Measurements from ENCODE around the gene PRR30. TPM values are rescaled to one million over a fixed set of nuclear protein-coding genes. Genes with fewer than 3 reads are reported as not detected.

PRR30 gene
- total and polyA plus RNA-seq, 10 of the 15 experiments (the other 5 are each of a cell fraction or from before 2014, with no cell fraction given): not detected

DNA sequence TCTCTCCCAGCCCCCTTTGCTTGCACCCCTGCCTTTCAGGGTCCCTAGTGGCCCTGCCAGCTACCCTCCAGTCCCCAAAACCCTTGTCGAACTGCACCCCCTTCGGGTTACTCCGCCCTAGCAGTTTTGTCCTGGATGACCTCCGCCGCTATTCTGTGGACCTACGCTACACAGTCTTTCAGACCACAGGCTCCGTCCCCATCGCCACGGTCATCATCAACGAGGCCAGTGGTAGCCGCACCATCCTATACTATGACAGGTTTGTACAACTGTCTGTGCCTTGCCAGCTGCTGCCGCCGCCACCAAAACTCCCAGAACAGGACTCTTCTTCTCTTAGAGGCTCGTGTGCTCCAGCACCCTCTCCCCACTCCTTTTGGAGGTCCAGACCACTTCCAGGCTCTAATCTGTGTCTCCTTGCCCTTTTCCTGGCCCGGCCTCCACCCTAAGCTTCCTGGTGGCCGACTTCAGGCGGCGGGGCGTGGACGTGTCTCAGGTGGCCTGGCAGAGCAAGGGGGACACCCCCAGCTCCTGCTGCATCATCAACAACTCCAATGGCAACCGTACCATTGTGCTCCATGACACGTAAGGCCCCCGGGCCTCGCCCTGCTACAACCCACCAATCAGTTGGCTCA is 44.7 kb downstream of the PRR30 start:
- Histone ChIP-seq H3K9me3 (replicated peaks; ENCODE audit: control insufficient read depth, insufficient read depth, low read length) (no peaks in the 10 kb centered on the region), H2AFZ (ENCODE audit: control insufficient read depth, low read depth, low read length) (no peak overlapping the region), H3K79me2 (ENCODE audit: control insufficient read depth, insufficient read depth, low read length) (no peaks in the 10 kb centered on the region), H3K27ac (ENCODE audit: control insufficient read depth, insufficient read depth) (no peak overlapping the region), H3K4me1 (ENCODE audit: control insufficient read depth, insufficient read depth, low read length) (no peaks in the 10 kb centered on the region; the same call in 1 of the 2 replicates), H4K20me1 (ENCODE audit: control insufficient read depth, insufficient read depth) (no peaks in the 10 kb centered on the region), H3K27me3 (replicated peaks in 1 of 2; ENCODE audit: control insufficient read depth in 2 of 2, insufficient read depth in 2 of 2, low read length in 1 of 2) (no peaks in the 10 kb centered on the region), H3K4me2 (ENCODE audit: control insufficient read depth, insufficient read depth) (no peak overlapping the region), H3K4me3 (no peak overlapping the region), H3K9ac (ENCODE audit: control insufficient read depth, insufficient read depth, low read length) (no peak overlapping the region), H3K36me3 (ENCODE audit: control insufficient read depth in 2 of 2, insufficient read depth in 2 of 2, low read length in 1 of 2) (no peaks in the 10 kb centered on the region; a peak in 1 of 4 replicates)
- WGBS (ENCODE audit: insufficient coverage, insufficient replicate concordance, low lambda C conversion rate, missing lambda C conversion rate): 75% methylated on average over 23 of the region's 24 CpGs
- in situ Hi-C loops (cut with MboI): no loop called here
- RAD21 ChIA-PET (ENCODE audit: unreplicated experiment): interaction anchor here (3.3 kb wide), 1 partner anchor 133 kb away, joined by 9 read pairs; no protein-coding TSS in a partner anchor
- intact Hi-C loops (cut with micrococcal nuclease; ENCODE audit: unreplicated experiment): no loop called here
- CTCF ChIA-PET: interaction anchor here (0.8 to 9.3 kb wide), 6 partner anchors 7 to 208 kb away, joined by 3 to 60 read pairs (median 4); no protein-coding TSS in a partner anchor
- TF ChIP-seq EED (IDR thresholded peaks at IDR 0.05; ENCODE audit: low read depth) (no peak), HDAC6 (IDR thresholded peaks at IDR 0.05; ENCODE audit: unreplicated experiment) (no peak), BMI1 (IDR thresholded peaks at IDR 0.05; ENCODE audit: borderline replicate concordance) (no peak), NRF1 (conservative IDR thresholded peaks at IDR 0.05; ENCODE audit: low read depth, low read length) (no peak), BHLHE40 (IDR thresholded peaks at IDR 0.05; ENCODE audit: borderline replicate concordance in 1 of 2, low read depth in 2 of 2, low read length in 1 of 2) (no peak), CHD4 (IDR thresholded peaks at IDR 0.05) (no peak), NR2F1 (conservative IDR thresholded peaks at IDR 0.05) (no peak), NFXL1 (IDR thresholded peaks at IDR 0.05; ENCODE audit: borderline replicate concordance) (no peak), CBX5 (IDR thresholded peaks at IDR 0.05; ENCODE audit: low read depth) (no peak), SMAD1 (IDR thresholded peaks at IDR 0.05; ENCODE audit: low read depth, partially characterized antibody) (no peak), TCF7 (IDR thresholded peaks at IDR 0.05; ENCODE audit: borderline replicate concordance) (no peak), ELK1 (IDR thresholded peaks at IDR 0.05; ENCODE audit: low read depth, low read length) (no peak), ZNF207 (IDR thresholded peaks at IDR 0.05; ENCODE audit: borderline replicate concordance) (no peak)
- TF ChIP-seq, protein P1, sequence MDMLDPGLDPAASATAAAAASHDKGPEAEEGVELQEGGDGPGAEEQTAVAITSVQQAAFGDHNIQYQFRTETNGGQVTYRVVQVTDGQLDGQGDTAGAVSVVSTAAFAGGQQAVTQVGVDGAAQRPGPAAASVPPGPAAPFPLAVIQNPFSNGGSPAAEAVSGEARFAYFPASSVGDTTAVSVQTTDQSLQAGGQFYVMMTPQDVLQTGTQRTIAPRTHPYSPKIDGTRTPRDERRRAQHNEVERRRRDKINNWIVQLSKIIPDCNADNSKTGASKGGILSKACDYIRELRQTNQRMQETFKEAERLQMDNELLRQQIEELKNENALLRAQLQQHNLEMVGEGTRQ (IDR thresholded peaks at IDR 0.05; ENCODE audit: borderline replicate concordance, low read depth, low read length): no peak
- TF ChIP-seq, protein P2, sequence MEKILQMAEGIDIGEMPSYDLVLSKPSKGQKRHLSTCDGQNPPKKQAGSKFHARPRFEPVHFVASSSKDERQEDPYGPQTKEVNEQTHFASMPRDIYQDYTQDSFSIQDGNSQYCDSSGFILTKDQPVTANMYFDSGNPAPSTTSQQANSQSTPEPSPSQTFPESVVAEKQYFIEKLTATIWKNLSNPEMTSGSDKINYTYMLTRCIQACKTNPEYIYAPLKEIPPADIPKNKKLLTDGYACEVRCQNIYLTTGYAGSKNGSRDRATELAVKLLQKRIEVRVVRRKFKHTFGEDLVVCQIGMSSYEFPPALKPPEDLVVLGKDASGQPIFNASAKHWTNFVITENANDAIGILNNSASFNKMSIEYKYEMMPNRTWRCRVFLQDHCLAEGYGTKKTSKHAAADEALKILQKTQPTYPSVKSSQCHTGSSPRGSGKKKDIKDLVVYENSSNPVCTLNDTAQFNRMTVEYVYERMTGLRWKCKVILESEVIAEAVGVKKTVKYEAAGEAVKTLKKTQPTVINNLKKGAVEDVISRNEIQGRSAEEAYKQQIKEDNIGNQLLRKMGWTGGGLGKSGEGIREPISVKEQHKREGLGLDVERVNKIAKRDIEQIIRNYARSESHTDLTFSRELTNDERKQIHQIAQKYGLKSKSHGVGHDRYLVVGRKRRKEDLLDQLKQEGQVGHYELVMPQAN (conservative IDR thresholded peaks at IDR 0.05): no peak
- TF ChIP-seq, protein P3, sequence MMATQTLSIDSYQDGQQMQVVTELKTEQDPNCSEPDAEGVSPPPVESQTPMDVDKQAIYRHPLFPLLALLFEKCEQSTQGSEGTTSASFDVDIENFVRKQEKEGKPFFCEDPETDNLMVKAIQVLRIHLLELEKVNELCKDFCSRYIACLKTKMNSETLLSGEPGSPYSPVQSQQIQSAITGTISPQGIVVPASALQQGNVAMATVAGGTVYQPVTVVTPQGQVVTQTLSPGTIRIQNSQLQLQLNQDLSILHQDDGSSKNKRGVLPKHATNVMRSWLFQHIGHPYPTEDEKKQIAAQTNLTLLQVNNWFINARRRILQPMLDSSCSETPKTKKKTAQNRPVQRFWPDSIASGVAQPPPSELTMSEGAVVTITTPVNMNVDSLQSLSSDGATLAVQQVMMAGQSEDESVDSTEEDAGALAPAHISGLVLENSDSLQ (IDR thresholded peaks at IDR 0.05): no peak
- TF ChIP-seq, protein P4, sequence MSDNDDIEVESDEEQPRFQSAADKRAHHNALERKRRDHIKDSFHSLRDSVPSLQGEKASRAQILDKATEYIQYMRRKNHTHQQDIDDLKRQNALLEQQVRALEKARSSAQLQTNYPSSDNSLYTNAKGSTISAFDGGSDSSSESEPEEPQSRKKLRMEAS (IDR thresholded peaks at IDR 0.05; ENCODE audit: low read depth, low read length): no peak
- SMC1A ChIA-PET (ENCODE audit: uncharacterized antibody, unreplicated experiment): interaction anchor here (0.6 to 1.8 kb wide), 4 partner anchors 124 to 185 kb away, joined by 3 to 7 read pairs (median 5); no protein-coding TSS in a partner anchor
- FAIRE-seq: no peak
- ATAC-seq: no peak
- no peak for DNase-seq (ENCODE audit: low read depth, low spot score)
- no TSS peak for BruUV-seq (replicated peaks)
- POLR2A ChIA-PET: interaction anchor here (0.5 to 0.6 kb wide), 2 partner anchors 32 to 224 kb away, joined by 3 read pairs; no protein-coding TSS in a partner anchor

Measured in GM12878 (cell line).